GM18520 (cell line): ENCODE data around the gene CCL3.
"Not testable (repeated sequence)": the region's sequence is repeated elsewhere in the genome, so short reads cannot be mapped to it uniquely, and the experiment has no call there.

ENCODE experiments used
- ATAC-seq: cut with Tn5 transposase; IDR thresholded peaks from one replicate; pipeline ENCODE4 v1.9.1; 2021; ENCODE audit not compliant: unreplicated experiment

The CCL3 gene

GRCh38 chr17:36087897-36088572 is 1.9 kb downstream of the CCL3 start:
- ATAC-seq: not testable (repeated sequence)

GRCh38 chr17:36087471-36087870 is 2.5 kb downstream of the CCL3 start:
- not testable (repeated sequence) for ATAC-seq

- ATAC-seq: no peak
These were observed 3.2 kb downstream of the CCL3 start for GRCh38 chr17:36086791-36087190.

- ATAC-seq: no peak
These were observed 4.2 kb downstream of the CCL3 start for GRCh38 chr17:36085765-36086164.

- ATAC-seq: not testable (repeated sequence)
These were observed 6.3 kb downstream of the CCL3 start for GRCh38 chr17:36083691-36084090.

- ATAC-seq: peak; percentile 49
These were observed 7.3 kb downstream of the CCL3 start for GRCh38 chr17:36082482-36083120.

- ATAC-seq: peak; percentile 6
These were observed 8.1 kb downstream of the CCL3 start for GRCh38 chr17:36081681-36082471.

- no peak for ATAC-seq
These were observed 15.6 kb downstream of the CCL3 start for GRCh38 chr17:36074365-36074764.

GRCh38 chr17:36072431-36073121 is 17.4 kb downstream of the CCL3 start:
- peak; percentile 59 for ATAC-seq

- no peak for ATAC-seq
These were observed 18.2 kb downstream of the CCL3 start for GRCh38 chr17:36071751-36072150.

GRCh38 chr17:36070427-36070826 is 19.5 kb downstream of the CCL3 start:
- no peak for ATAC-seq

- ATAC-seq: no peak
These were observed 20.8 kb downstream of the CCL3 start for GRCh38 chr17:36069136-36069535.

- ATAC-seq: no peak
These were observed 21.4 kb downstream of the CCL3 start for GRCh38 chr17:36068524-36068923.

- ATAC-seq: peak; percentile 67
These were observed 23.5 kb downstream of the CCL3 start for GRCh38 chr17:36066365-36066985.

GRCh38 chr17:36063786-36064541 is 26.0 kb downstream of the CCL3 start, which contains the start of gene CCL18:
Gene CCL18 (plus strand): TSS chr17:36064272. CDS start chr17:36064343, 71 bp downstream.
- ATAC-seq: no peak

GRCh38 chr17:36060816-36061215 is 29.1 kb downstream of the CCL3 start:
- ATAC-seq: no peak

GRCh38 chr17:36059406-36059805 is 30.5 kb downstream of the CCL3 start:
- no peak for ATAC-seq

- ATAC-seq: no peak
These were observed 32.0 kb downstream of the CCL3 start for GRCh38 chr17:36057911-36058310.

GRCh38 chr17:36055921-36056520 is 33.9 kb downstream of the CCL3 start:
- no peak for ATAC-seq

GRCh38 chr17:36055171-36055570 is 34.8 kb downstream of the CCL3 start:
- ATAC-seq: no peak
